ENCODE data around the gene ALPP.

Gene ALPP

GRCh38 chr2:232411901-232412629 lies 33.5 kb downstream of the ALPP start:
- TF ChIP-seq CTCF (IDR thresholded peaks at IDR 0.05; ENCODE audit: insufficient read depth, low read depth, low read length, missing control alignments), result no peak
- no peak overlapping the region for H3K4me3 ChIP-seq (ENCODE audit: low read depth, low read length)
- no peak for DNase-seq (ENCODE audit: low read depth)

- no peak for DNase-seq (ENCODE audit: low read depth)
- TF ChIP-seq CTCF (IDR thresholded peaks at IDR 0.05; ENCODE audit: insufficient read depth, low read depth, low read length, missing control alignments), result no peak
- H3K4me3 ChIP-seq (ENCODE audit: low read depth, low read length), result no peak overlapping the region
Measured at GRCh38 chr2:232412986-232413385, 34.4 kb downstream of the ALPP start.

GRCh38 chr2:232415138-232415690 lies 36.7 kb downstream of the ALPP start:
- H3K4me3 ChIP-seq (ENCODE audit: low read depth, low read length), result no peak overlapping the region
- TF ChIP-seq CTCF (IDR thresholded peaks at IDR 0.05; ENCODE audit: insufficient read depth, low read depth, low read length, missing control alignments), result no peak
- no peak for DNase-seq (ENCODE audit: low read depth)

- TF ChIP-seq CTCF (IDR thresholded peaks at IDR 0.05; ENCODE audit: insufficient read depth, low read depth, low read length, missing control alignments), result no peak
- no peak for DNase-seq (ENCODE audit: low read depth)
Measured at GRCh38 chr2:232415736-232416520, 37.4 kb downstream of the ALPP start.

GRCh38 chr2:232416521-232417470 lies 38.2 kb downstream of the ALPP start:
- TF ChIP-seq CTCF (IDR thresholded peaks at IDR 0.05; ENCODE audit: insufficient read depth, low read depth, low read length, missing control alignments), result no peak
- no peak overlapping the region for H3K4me3 ChIP-seq (ENCODE audit: low read depth, low read length)
- no peak for DNase-seq (ENCODE audit: low read depth)

More at GRCh38 chr2:232415736-232416520, 37.4 kb downstream of the ALPP start:
- no peak overlapping the region for H3K4me3 ChIP-seq (ENCODE audit: low read depth, low read length)

- no peak overlapping the region for H3K4me3 ChIP-seq (ENCODE audit: low read depth, low read length)
- TF ChIP-seq CTCF (IDR thresholded peaks at IDR 0.05; ENCODE audit: insufficient read depth, low read depth, low read length, missing control alignments), result no peak
- no peak for DNase-seq (ENCODE audit: low read depth)
Measured at GRCh38 chr2:232417489-232417888, 38.9 kb downstream of the ALPP start.

Measured in GM12865 (cell line).